HG03066 (cell line): ENCODE data around the gene OR2T11.
"Not testable (repeated sequence)": the region's sequence is repeated elsewhere in the genome, so short reads cannot be mapped to it uniquely, and the experiment has no call there.

Source experiments
- ATAC-seq: cut with Tn5 transposase; IDR thresholded peaks from one replicate; pipeline ENCODE4 v1.9.1; 2021; ENCODE audit warnings: low read depth; ENCODE audit not compliant: unreplicated experiment

OR2T11 gene, protein sequence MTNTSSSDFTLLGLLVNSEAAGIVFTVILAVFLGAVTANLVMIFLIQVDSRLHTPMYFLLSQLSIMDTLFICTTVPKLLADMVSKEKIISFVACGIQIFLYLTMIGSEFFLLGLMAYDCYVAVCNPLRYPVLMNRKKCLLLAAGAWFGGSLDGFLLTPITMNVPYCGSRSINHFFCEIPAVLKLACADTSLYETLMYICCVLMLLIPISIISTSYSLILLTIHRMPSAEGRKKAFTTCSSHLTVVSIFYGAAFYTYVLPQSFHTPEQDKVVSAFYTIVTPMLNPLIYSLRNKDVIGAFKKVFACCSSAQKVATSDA

DNA sequence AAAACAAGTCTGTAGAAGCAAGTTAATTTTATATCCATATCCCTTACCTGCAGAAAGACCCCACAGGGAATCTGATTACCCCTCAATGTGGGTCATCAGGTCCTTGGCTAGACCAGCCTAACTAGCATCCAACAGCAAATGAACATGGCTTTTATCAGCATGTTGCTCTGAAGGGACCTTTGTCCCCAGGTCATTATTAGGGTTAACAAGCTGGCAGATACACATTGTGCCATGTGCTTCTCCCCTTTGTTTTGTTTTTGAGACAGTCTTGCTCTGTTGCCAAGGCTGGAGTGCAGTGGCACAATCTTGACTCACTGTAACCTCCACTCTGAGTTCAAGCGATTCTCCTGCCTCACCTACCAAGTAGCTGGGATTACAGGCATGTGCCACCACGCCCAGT lies at the start of gene OR2T11:
TSS of gene OR2T11 (minus strand) at position 101 of the 400 bp plus-strand sequence. CDS start 7,963 bp downstream, outside the sequence.
- not testable (repeated sequence) for ATAC-seq

DNA sequence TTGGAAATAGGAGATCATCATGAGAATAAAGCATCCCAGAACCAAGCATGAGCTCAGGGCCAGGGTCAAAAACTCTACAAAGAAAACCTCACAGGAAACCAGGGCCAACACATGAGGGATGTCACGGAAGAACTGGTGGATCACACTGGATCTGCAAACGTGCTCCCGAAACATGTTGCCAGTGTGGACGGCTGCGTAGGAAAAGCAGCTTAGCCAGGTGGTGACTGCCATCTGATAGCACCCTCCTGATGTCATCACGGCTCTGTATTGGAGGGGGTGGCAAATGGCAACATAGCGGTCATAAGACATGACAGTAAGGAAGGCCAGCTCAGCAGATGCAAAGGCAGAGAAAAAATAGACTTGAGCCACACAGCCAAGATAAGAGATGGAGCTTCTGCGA lies 46.8 kb upstream of the OR2T11 start:
- no peak for ATAC-seq

- ATAC-seq, result no peak
Measured at GRCh38 chr1:248670003-248670402, 35.1 kb upstream of the OR2T11 start.

DNA sequence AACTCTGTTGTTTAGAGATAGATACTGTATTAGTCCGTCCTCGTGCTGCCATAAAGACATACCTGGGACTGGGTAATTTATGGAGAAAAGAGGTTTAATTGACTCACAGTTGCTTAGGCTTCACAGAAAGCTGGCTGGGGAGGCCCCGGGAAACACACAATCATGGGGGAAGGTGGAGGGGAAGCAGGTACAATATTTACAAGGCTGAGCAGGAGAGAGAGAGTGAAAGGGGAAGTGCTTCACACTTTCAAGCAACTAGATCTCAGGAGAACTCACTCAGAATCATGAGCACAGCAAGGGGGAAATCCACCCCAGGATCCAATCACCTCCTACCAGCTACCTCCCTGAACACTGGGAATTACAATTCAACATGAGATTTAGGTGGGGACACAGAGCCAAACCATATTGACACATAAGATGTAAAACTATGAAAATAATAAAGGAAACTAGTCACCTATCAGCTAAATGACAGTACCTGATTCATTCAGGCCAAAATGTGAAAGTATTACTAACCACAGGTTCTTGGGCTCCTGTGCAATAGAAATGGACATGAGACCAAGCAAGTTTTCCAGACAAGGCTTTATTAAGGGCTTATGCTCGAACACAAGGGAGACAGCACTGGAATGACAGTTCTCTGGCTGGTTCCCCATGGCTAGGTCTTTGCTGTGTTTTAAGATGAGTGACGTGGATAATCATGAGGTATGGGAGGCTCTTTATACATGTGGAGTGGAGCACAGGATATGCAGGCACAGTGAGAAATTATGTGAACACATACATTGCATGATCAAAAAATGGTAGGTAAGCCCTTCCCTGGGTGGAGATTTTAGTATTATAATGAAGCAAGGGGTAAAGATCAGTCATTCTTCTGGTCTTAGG lies 28.8 kb upstream of the OR2T11 start:
- ATAC-seq, result peak; percentile 96

GRCh38 chr1:248656797-248657196 lies 21.9 kb upstream of the OR2T11 start:
- not testable (repeated sequence) for ATAC-seq

DNA sequence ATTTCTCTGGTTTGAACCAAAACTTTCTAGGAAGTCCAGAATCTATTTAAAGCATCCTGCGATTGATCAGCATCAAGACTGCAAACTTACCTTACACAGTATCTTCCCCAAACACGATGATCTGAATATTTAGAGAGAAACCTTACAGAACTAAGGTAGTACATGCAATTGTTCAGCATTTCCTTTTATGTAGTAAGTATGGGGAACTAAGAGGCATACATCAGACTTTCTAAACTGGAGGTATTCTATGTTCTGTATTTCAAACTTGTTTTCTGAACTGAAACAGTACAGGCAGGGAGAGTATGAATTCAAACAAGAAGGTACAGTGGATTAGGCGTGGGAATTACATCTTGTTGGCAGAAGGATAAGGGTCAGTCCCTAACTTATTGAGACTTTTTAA lies 20.5 kb upstream of the OR2T11 start, which contains the start of gene OR2T27:
TSS of gene OR2T27 (minus strand) at position 175 of the 400 bp plus-strand sequence. CDS start 4,644 bp downstream, outside the sequence.
- ATAC-seq, result not testable (repeated sequence)

DNA sequence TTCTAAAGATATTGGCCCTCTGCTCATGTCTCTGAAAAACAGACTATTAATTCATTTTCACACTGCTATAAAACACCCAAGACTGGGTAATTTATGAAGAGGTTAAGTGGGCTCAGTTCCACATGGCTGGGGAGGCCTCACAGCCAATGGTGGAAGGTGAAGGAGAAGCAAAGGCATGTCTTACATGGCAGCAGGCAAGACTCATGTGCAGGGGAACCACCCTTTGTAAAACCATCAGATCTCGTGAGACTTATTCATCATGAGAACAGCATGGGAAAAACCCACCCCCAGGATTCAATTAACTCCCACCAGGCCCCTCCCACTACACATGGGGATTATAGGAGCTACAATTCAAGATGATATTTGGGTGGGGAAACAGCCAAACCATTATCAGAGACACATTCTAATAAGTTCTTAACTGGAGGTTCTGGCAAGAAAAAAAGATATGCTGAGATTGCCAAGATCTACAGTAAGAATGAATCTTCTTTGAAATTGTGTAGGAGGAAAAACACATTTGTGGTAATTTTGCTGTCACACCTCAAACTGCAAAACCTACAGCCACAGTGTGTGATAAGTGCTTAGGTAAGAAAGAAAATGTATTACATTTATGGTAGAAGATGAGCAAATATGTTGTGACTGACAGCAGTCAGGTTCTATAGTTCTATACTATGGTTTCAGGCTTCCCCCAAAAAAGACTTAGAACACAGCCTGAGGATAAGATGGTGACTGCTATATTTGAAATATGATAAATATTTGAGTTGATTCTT lies 14.1 kb upstream of the OR2T11 start:
- ATAC-seq, result not testable (repeated sequence)

GRCh38 chr1:248645178-248645577 lies 10.3 kb upstream of the OR2T11 start, which contains the start of gene OR2T35:
Gene OR2T35 (minus strand): TSS chr1:248645278. CDS start chr1:248639258, 6,020 bp downstream.
- ATAC-seq, result not testable (repeated sequence)

- ATAC-seq, result peak; percentile 47
Measured at GRCh38 chr1:248642971-248643651, 8.2 kb upstream of the OR2T11 start.

DNA sequence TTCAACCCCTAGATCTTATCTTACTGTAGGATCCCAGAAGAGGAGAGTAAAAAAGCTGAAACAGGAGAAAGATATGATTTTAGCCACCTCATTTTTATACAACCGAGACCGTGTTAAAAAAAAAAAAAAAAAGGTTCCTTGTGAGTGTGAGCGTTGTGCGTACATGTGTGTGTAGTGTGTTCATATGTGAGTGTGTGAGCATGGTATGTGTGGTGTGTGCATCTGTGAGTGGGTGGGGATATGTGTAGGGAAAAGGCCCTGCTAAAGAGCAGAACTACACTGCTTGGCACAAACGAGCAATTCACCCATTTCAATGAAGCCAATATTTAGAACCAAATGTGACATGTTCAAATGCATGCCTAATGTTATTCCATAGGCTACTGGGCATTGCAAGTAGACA lies 6.7 kb upstream of the OR2T11 start:
- not testable (repeated sequence) for ATAC-seq

DNA sequence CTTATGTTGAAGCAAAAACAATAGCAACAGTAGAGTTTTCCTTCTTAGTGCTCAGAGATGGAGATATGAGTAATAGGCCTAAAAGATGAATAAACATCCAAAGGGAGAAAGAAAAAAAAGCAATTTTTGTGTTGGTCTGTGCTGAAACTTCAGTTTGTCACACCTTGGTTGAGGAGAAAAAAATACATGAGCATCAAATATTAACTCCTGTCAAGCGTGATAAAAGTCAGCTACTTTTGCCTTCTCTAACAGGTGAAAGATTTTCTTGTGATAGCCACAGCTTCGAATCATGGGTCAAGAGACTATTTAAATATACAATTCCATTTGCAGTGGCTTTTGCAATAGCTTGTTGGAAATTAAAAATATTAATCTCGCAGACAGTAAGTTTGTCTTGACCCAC lies 6.0 kb upstream of the OR2T11 start:
- ATAC-seq, result peak; percentile 46

DNA sequence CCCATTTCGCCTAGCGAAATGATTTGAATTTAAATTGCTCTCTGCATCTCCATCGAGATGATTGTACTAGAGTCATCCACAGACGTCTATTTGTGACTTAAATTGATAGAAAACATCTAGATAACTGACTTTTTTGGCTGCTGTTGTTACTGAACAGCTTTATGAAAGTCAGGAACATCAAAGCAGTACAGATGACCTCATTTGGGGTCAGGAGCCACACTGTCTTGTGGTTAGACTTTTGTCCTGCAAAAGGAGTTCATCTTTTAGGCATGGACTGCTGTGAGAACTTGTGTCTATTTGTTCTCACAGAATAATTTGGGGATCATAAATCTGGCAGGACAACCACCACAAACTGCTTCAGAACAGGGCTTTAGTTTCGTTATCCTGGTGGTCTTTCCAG lies 4.8 kb upstream of the OR2T11 start:
- ATAC-seq, result not testable (repeated sequence)

DNA sequence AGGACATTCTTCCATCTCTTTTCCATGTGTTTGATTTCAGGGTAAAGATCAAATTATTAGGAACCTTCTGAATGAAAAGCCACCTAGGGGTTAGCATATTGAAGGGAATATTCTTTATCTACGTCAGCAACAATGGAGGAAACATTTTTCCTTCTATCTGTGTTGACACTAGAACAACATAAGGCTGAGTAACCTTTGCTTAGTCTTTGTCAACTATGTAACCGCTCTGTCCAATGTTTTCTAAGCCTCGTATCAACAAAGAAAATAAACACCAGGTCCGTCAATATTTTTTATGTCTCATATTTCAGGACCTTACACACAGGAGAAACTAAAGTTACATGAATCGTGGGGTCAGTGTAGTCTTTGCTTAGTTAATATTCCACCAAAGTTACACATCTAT lies 1.7 kb upstream of the OR2T11 start:
- not testable (repeated sequence) for ATAC-seq

DNA sequence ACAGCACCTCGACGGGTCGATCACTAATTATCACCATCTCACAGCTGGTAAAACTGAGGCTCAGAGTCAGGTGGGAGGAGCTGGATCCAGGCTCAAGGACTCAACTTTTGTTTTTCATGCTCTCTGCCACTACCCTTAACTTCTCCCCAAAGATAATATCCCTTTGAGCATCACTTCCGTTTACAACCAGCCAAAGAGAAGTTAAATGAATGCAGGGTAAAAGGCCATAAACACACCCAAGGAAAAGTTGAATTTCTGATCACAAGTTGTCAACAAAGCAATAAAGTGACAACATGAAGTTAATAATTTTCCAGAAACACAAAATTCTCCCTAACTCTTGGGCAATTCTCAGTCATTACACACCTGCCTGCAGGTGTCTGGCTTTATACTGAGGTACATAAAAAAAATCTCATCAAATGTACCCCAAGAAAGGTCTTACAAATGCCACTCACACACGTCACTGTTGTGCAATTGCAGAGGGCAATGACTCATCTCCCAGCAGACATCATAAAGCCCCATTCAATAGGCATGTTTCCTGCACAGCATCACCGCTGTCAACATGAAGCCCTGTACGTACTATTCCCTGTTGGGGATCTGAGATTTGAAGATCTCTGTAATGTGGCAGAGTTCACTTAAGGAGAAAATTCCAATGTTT lies 3.4 kb downstream of the OR2T11 start:
- no peak for ATAC-seq

DNA sequence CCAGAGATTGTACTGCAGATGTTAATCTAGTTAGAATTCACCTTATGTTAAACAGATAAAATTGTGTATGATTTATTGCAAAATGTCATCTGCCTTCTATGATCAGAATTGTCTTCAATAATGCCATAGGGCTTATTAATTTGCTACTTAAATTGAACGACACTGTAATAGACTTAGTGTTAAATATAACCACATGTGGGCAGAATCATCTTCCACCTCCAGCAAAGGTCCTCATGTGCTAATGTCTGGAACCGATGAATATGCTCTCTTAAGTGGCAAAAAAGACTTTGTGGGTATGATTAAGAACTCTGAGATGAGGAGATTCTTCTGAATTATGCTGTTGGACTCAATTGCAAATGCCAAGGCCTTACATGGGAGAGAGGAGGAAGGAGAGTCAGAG lies 4.3 kb downstream of the OR2T11 start:
- ATAC-seq, result no peak

DNA sequence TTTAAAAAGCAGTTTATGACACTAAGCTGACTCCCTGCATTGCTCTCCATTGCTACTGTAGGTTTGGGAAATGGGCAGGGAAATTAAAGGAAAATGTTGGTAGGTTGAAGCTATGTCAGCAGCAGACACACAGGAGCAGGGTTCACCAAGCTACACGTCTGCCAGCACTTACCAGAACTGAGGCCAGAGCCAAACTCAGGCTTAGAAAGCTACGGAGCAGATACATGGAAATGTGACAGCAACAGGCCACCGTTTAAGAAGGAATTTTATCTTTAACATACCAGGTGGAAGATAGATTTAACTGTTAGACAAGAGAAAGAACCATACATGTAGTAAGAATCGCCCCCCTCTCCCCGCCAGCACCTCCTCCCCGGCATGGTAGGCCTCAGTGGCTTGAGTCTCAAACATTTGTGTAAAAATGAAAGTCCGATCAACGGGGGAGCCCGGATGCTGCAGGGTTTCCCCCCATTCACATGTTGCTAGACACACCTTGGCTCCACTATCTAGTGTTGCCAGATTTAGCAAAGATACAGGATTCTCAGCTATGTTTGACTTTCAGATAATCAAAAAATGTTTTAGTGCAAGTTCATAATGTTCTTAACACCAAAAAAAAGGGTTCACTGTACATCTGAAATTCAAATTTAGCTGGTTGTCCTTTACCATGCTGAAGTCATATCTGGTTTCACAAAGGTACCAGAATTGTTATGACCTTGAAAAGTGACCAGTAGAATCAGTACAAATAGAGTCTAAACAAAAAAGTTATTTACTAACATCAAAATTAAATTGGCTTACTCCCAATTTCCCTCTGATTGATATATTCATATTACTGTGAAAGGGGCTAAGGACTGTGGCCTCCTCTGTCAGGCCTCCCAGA lies 6.7 kb downstream of the OR2T11 start:
- ATAC-seq, result peak; percentile 94

DNA sequence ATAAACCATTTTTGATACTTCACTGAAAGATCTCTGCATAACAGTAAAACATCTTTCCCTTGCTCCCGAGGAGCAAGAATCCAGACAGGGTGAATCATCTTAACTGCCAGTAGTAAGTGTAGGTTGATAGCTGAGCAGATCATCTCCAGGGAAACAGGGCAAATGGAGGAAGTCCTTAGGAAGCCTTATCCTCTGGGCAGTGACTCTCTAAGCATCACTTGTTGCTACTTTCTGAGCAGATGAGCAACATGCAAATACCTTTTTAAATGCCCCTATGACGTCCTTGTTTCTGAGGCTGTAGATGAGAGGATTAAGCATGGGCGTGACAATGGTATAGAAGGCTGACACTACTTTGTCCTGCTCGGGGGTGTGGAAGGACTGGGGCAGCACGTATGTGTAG lies 8.9 kb downstream of the OR2T11 start:
- ATAC-seq, result no peak

- ATAC-seq, result no peak
Measured at GRCh38 chr1:248625166-248625565, 9.7 kb downstream of the OR2T11 start.
